C4-2B (cell line): Measurements from ENCODE around the gene MSMO1.

Source experiments
- CTCF ChIP-seq: fragments of 450-650 bp; conservative IDR thresholded peaks from 2 replicates; pipeline ENCODE4 v1.5.1; 2017; ENCODE audit warnings: mild to moderate bottlenecking
- ZFX ChIP-seq: fragments of 450-650 bp; IDR thresholded peaks from 2 replicates; pipeline ENCODE4 v1.6.1; 2017

GRCh38 chr4:165367040-165367439 is 39.6 kb downstream of the MSMO1 start:
- TF ChIP-seq CTCF (no peak), ZFX (no peak)
